ENCODE results near the gene ARMH4. TPM values are rescaled to one million over a fixed set of nuclear protein-coding genes. Genes with fewer than 3 reads are reported as not detected.

The ARMH4 gene
- total and polyA plus RNA-seq, 12 donors: 1.1 to 23.2 (median 9.0) TPM

DNA sequence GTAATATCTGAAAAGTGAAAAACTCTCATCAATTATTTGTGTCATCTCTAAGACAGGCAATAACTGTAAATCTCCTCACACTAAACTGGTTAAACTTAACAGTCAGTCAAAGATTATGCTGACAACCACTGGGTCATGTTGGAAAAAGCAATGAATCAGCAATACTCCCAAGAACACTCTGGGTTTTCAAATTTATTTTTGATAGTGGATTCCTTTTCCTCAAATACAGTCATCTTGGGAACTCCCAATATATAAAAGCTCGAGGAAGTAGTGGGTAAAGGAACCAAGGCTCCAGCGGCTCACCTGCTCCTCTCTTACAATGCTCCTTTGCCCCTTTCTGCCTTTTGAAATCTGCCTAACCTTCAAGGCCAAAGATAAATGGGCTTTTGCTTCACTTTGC is 70.0 kb downstream of the ARMH4 start:
- H3K27ac ChIP-seq: peak overlapping the region in 4 of 5 donors; percentile 50 to 71 (median 66)
- TF ChIP-seq POLR2A (IDR thresholded peaks at IDR 0.05): no peak
- TF ChIP-seq, protein P1, sequence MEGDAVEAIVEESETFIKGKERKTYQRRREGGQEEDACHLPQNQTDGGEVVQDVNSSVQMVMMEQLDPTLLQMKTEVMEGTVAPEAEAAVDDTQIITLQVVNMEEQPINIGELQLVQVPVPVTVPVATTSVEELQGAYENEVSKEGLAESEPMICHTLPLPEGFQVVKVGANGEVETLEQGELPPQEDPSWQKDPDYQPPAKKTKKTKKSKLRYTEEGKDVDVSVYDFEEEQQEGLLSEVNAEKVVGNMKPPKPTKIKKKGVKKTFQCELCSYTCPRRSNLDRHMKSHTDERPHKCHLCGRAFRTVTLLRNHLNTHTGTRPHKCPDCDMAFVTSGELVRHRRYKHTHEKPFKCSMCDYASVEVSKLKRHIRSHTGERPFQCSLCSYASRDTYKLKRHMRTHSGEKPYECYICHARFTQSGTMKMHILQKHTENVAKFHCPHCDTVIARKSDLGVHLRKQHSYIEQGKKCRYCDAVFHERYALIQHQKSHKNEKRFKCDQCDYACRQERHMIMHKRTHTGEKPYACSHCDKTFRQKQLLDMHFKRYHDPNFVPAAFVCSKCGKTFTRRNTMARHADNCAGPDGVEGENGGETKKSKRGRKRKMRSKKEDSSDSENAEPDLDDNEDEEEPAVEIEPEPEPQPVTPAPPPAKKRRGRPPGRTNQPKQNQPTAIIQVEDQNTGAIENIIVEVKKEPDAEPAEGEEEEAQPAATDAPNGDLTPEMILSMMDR (IDR thresholded peaks at IDR 0.05): no peak
- no peak overlapping the region for H3K4me3 ChIP-seq
- H3K27me3 ChIP-seq: no peaks in the 10 kb centered on the region
- intact Hi-C loops (cut with DNase I): no loop called here
- H3K4me1 ChIP-seq (replicated peaks in 1 of 2): peaks cover 12% of the 10 kb centered on the region in 2 donors
- no peaks in the 10 kb centered on the region for H3K36me3 ChIP-seq (replicated peaks in 1 of 2)
- 45 to 71% (median 60%) methylated on average over 2 of the region's 2 CpGs for WGBS, 4 donors
- DNase-seq: no peak
- no peaks in the 10 kb centered on the region for H3K9me3 ChIP-seq (replicated peaks in 1 of 3)

DNA sequence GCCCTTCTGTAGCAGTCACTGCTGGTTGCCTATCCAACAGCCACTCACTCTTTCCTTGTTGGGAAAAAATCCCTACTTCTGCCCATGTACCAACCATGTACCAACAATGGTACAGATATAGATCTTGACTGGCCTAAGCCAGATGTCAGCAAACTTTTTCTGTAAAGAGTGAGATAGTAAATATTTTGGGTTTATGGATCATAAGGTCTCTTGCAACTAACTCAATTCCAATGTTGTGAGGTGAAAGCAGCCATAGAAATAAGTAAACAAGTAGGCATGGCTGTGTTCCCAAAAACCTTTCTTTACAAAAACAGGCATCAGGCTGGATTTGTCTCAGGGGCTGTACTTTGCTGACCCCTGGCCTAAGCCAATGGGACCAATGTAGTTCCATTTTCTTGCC is 73.5 kb downstream of the ARMH4 start:
- no peak for TF ChIP-seq POLR2A (IDR thresholded peaks at IDR 0.05)
- TF ChIP-seq, protein P1 (IDR thresholded peaks at IDR 0.05): no peak
- Histone ChIP-seq H3K36me3 (replicated peaks in 1 of 2) (no peaks in the 10 kb centered on the region), H3K4me1 (replicated peaks in 1 of 2) (peaks cover 12% of the 10 kb centered on the region in 2 donors), H3K27me3 (no peaks in the 10 kb centered on the region), H3K9me3 (replicated peaks in 1 of 3) (no peaks in the 10 kb centered on the region), H3K27ac (no peak overlapping the region), H3K4me3 (no peak overlapping the region)
- intact Hi-C loops (cut with DNase I): loop anchor here (10.0 kb wide), 2 partner anchors 194 to 394 kb away; no protein-coding TSS in a partner anchor
- no peak for DNase-seq

- Histone ChIP-seq H3K36me3 (replicated peaks in 1 of 2) (no peaks in the 10 kb centered on the region), H3K27me3 (no peaks in the 10 kb centered on the region), H3K4me3 (no peak overlapping the region), H3K27ac (no peak overlapping the region), H3K4me1 (replicated peaks in 1 of 2) (peaks cover 12% of the 10 kb centered on the region in 2 donors), H3K9me3 (replicated peaks in 1 of 3) (no peaks in the 10 kb centered on the region)
- DNase-seq: peak in 1 of 7 donors; percentile 24
- intact Hi-C loops (cut with DNase I): loop anchor here (10.0 kb wide), 2 partner anchors 193 to 393 kb away; no protein-coding TSS in a partner anchor
- TF ChIP-seq, protein P1 (IDR thresholded peaks at IDR 0.05): no peak
- TF ChIP-seq POLR2A (IDR thresholded peaks at IDR 0.05): no peak
Measured at GRCh38 chr14:58078068-58078467, 73.9 kb downstream of the ARMH4 start.

DNA sequence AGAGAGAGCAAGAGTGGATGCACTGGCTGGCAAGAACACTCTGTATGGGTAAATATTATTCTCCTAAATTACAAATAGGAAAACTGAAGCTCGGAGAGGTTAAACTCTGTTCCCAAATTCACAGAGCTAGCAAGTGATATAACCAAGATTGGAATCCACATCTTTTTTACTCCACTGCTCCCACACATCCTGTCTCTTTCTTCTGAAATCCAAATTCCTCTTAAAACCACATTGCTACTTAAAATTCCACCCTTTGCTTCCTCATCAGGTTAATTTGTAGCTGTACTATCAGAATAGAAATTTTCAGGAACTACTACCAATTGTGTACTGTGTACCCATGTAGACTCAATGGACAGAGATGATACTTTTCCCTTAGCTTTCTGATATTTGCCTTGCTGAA is 74.4 kb downstream of the ARMH4 start:
- H3K36me3 ChIP-seq (replicated peaks in 1 of 2): no peaks in the 10 kb centered on the region
- H3K27ac ChIP-seq: no peak overlapping the region
- H3K4me1 ChIP-seq (replicated peaks in 1 of 2): peaks cover 9% of the 10 kb centered on the region in 2 donors
- H3K9me3 ChIP-seq (replicated peaks in 1 of 3): no peaks in the 10 kb centered on the region
- TF ChIP-seq, protein P1 (IDR thresholded peaks at IDR 0.05): no peak
- no peak for TF ChIP-seq POLR2A (IDR thresholded peaks at IDR 0.05)
- no peak overlapping the region for H3K4me3 ChIP-seq
- intact Hi-C loops (cut with DNase I): loop anchor here (10.0 kb wide), 2 partner anchors 193 to 393 kb away; no protein-coding TSS in a partner anchor
- 63 to 93% (median 76%) methylated on average over 1 of the region's 1 CpG for WGBS, 4 donors
- no peak for DNase-seq
- no peaks in the 10 kb centered on the region for H3K27me3 ChIP-seq
